Aorta (tissue), 5 donors: Measurements from ENCODE around the gene POLR2C. TPM values are rescaled to one million over a fixed set of nuclear protein-coding genes. Genes with fewer than 3 reads are reported as not detected.
"Not testable (repeated sequence)": the region's sequence is repeated elsewhere in the genome, so short reads cannot be mapped to it uniquely, and the experiment has no call there.

Source experiments
- ATAC-seq: fragments of 200-7000 bp; cut with Tn5 transposase; one replicate; pipeline ENCODE4 v1.9.1; 2022; ENCODE audit warnings: moderate library complexity; ENCODE audit not compliant: low FRiP score
- DNase-seq, 2 donors: peaks; one replicate each; pipeline ENCODE4 v3.0.0-alpha.2; 2020
- H3K27ac ChIP-seq, 2 donors: one replicate each; pipeline ENCODE4 v1.5.1; 2013; ENCODE audit warnings: low read length in 2 of 2, mild to moderate bottlenecking in 2 of 2, moderate library complexity in 2 of 2, control low read depth in 1 of 2, inconsistent platforms in 1 of 2, low read depth in 1 of 2
- H3K27me3 ChIP-seq, 2 donors: one replicate each; pipeline ENCODE4 v1.6.1; 2013; ENCODE audit warnings: control low read depth in 1 of 2, low read length in 1 of 2, mild to moderate bottlenecking in 1 of 2, moderate library complexity in 1 of 2; ENCODE audit not compliant: insufficient read depth in 2 of 2, control insufficient read depth in 1 of 2
- H3K36me3 ChIP-seq, 2 donors: one replicate each; pipeline ENCODE4 v1.6.1; 2013; ENCODE audit warnings: control low read depth in 1 of 2, low read length in 1 of 2, mild to moderate bottlenecking in 1 of 2; ENCODE audit not compliant: insufficient read depth in 2 of 2, control insufficient read depth in 1 of 2
- H3K4me1 ChIP-seq, 2 donors: one replicate each; pipeline ENCODE4 v1.6.1; 2013; ENCODE audit warnings: low read length in 2 of 2, control low read depth in 1 of 2, mild to moderate bottlenecking in 1 of 2, moderate library complexity in 1 of 2; ENCODE audit not compliant: insufficient read depth in 2 of 2, control insufficient read depth in 1 of 2
- H3K4me3 ChIP-seq, 2 donors: one replicate each; pipeline ENCODE4 v1.5.1; 2013; ENCODE audit warnings: low read length in 2 of 2, control low read depth in 1 of 2, mild to moderate bottlenecking in 1 of 2
- H3K9me3 ChIP-seq: one replicate; pipeline ENCODE4 v1.6.1; 2013; ENCODE audit warnings: mild to moderate bottlenecking, low read length; ENCODE audit not compliant: control insufficient read depth
- WGBS, 2 donors: extraction: QIAGEN DNeasy Blood & Tissue Kit; methylation state at CpG; one replicate each; pipeline ENCODE4 v1.1.7; 2013; 5-methylcytosine and 5-hydroxymethylcytosine counted together
- intact Hi-C, 2 donors: fragments of 100-400 bp; cut with DNase I; formaldehyde crosslinking; loops; one replicate each; pipeline versions ENCODE4 v1.14.2 to v1.15.0; 2022
- polyA plus RNA-seq, 2 donors: library from polyadenylated mRNA; stranded (reverse); fragments of 200-250 nt; gene quantifications; one replicate each; pipeline ENCODE4 v1.2.3, GENCODE V29; 2013
- total RNA-seq, 2 donors: library from RNA; stranded (reverse); fragmentation: NEBNext Ultra II Directional; extraction: Animal tissue kit (Norgen Biotek cat#: 25700); gene quantifications; one replicate each; pipeline ENCODE4 v1.2.1, GENCODE V29; 2021
- donor health status: healthy with polysubstance abuse.
- donor health status: Bipolar disorder and iron deficiency.
- donor health status: DM: no; HTN: no; CAD: no.
- donor health status: DM: no; HTN: no; CAD: no.
- donor health status: DM: yes; HTN: yes; CAD: no.

POLR2C gene
- total and polyA plus RNA-seq, 4 donors = 43.8 to 55.3 (median 49.5) TPM

- H3K4me1 ChIP-seq = no peaks in the 10 kb centered on the region
- ATAC-seq (peak; percentile 94), DNase-seq (peak; percentile 89 to 95)
- peak within 1 kb of the TSS; percentile 52 to 95 for H3K4me3 ChIP-seq
- WGBS, 2 donors = 1% methylated on average over 54 to 73 of the region's 73 CpGs
- H3K9me3 ChIP-seq = no peaks in the 10 kb centered on the region
- no peaks in the 10 kb centered on the region for H3K27me3 ChIP-seq
- intact Hi-C loops = loop anchor here in 1 of 2 donors (2.0 kb wide), 2 partner anchors 23 to 39 kb away; partner anchors contain the start of genes CIAPIN1, COQ9 and POLR2C
- H3K36me3 ChIP-seq = no peaks in the 10 kb centered on the region
- peak within 1 kb of the TSS; percentile 2 to 93 for H3K27ac ChIP-seq
These were observed 23.7 kb downstream of the POLR2C start, which contains the start of gene DOK4 for GRCh38 chr16:57485916-57486857. Gene DOK4 (minus strand): TSS chr16:57486493. CDS start chr16:57479507, 6,986 bp downstream.

GRCh38 chr16:57486858-57487834, 24.7 kb downstream of the POLR2C start:
- Histone ChIP-seq H3K9me3 (no peaks in the 10 kb centered on the region), H3K4me3 (peak overlapping the region in 1 of 2 donors; percentile 52), H3K36me3 (no peaks in the 10 kb centered on the region), H3K27me3 (no peaks in the 10 kb centered on the region), H3K4me1 (no peaks in the 10 kb centered on the region), H3K27ac (peak overlapping the region in 1 of 2 donors; percentile 64)
- ATAC-seq (peak; percentile 16), DNase-seq (peak in 1 of 2 donors; percentile 77)
- WGBS, 2 donors = 70 to 71% methylated on average over 8 of the region's 8 CpGs
- intact Hi-C loops = loop anchor here in 1 of 2 donors (2.0 kb wide), 2 partner anchors 24 to 40 kb away; partner anchors contain the start of genes CIAPIN1, COQ9 and POLR2C

DNA sequence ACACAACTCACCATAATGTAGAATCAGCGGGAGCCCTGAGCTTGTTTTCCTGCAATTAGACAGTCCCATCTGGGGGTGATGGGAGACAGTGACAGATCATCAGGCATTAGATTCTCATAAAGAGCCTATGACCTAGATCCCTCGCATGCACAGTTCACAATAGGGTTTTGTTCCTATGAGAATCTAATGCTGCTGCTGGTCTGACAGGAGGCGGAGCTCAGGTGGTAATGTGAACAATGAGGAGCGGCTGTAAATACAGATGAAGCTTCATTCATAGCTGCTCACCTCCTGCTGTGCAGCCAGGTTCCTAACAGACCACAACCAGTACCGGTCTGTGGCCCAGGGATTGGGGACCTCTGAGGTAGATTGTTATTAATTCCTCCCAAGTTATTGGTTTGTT, 26.8 kb downstream of the POLR2C start:
- Histone ChIP-seq H3K27me3 (no peaks in the 10 kb centered on the region), H3K9me3 (no peaks in the 10 kb centered on the region), H3K27ac (no peak overlapping the region), H3K4me1 (no peaks in the 10 kb centered on the region), H3K4me3 (no peak overlapping the region), H3K36me3 (no peaks in the 10 kb centered on the region)
- WGBS, 2 donors = 90 to 98% methylated on average over 5 of the region's 5 CpGs
- ATAC-seq = no peak
- DNase-seq = peak in 1 of 2 donors; percentile 26
- intact Hi-C loops = no loop called here

GRCh38 chr16:57493767-57494166, 31.3 kb downstream of the POLR2C start:
- DNase-seq (no peak), ATAC-seq (no peak)
- no peak overlapping the region for H3K27ac ChIP-seq
- H3K4me1 ChIP-seq = no peaks in the 10 kb centered on the region
- no peaks in the 10 kb centered on the region for H3K9me3 ChIP-seq
- intact Hi-C loops = no loop called here
- WGBS, 2 donors = 94 to 95% methylated on average over 4 of the region's 4 CpGs
- no peak overlapping the region for H3K4me3 ChIP-seq
- H3K27me3 ChIP-seq = no peaks in the 10 kb centered on the region
- no peaks in the 10 kb centered on the region for H3K36me3 ChIP-seq

DNA sequence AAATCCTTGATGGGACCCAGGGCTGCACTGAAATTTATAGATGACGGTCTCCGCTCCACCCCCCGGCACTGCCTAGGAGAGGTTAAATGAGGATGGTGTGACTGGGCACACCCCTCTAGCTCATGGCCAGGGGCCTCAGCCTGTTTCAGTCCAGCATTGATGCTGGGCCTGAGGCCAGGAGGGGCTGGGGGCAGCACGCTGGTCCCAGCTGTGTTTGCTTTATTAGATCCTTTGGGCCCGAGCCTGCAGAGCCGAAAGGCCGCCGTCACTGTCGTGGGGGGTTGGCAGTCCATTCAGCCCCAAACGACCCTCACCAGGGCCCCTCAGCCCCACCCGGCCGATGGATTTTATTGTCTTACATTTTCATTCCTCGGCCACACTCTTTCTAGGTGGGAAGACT, 34.6 kb downstream of the POLR2C start:
- no peak for ATAC-seq
- WGBS, 2 donors = 75 to 84% methylated on average over 13 of the region's 13 CpGs

DNA sequence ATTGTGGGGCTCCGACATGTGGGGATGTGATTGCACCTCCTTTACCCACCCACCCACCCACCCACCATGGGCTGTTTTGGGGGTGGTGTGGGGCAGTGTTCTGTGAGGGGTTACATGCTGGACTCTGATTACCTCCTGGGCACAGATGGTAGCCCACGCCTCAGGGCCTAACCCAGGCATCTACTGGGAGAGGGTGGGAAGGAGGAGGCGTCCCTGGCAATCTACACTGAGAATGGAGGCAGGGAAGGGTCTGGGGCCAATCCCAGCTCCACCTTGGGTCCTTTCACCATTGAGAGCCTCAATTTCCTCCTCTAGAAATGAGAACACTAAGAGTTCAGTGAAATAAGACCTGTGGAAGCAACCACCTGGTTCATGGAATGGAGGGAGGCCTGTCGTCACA, 35.6 kb downstream of the POLR2C start:
- intact Hi-C loops = no loop called here
- ATAC-seq (no peak), DNase-seq (no peak)
- 95 to 96% methylated on average over 4 of the region's 4 CpGs for WGBS, 2 donors
- Histone ChIP-seq H3K36me3 (no peaks in the 10 kb centered on the region), H3K4me1 (no peaks in the 10 kb centered on the region), H3K27me3 (no peaks in the 10 kb centered on the region), H3K4me3 (no peak overlapping the region), H3K27ac (no peak overlapping the region), H3K9me3 (no peaks in the 10 kb centered on the region)

More for the DNA sequence above, 34.6 kb downstream of the POLR2C start:
- Histone ChIP-seq H3K27me3 (no peaks in the 10 kb centered on the region), H3K9me3 (no peaks in the 10 kb centered on the region), H3K4me3 (no peak overlapping the region), H3K36me3 (no peaks in the 10 kb centered on the region), H3K27ac (no peak overlapping the region), H3K4me1 (no peaks in the 10 kb centered on the region)
- intact Hi-C loops = no loop called here
- DNase-seq = no peak

- DNase-seq, H3K4me1 ChIP-seq, H3K27ac ChIP-seq, H3K27me3 ChIP-seq, H3K9me3 ChIP-seq, H3K36me3 ChIP-seq, ATAC-seq, intact Hi-C loops, H3K4me3 ChIP-seq: not testable (repeated sequence)
- WGBS, 2 donors = 91 to 92% methylated on average over 11 of the region's 11 CpGs
These were observed 37.5 kb downstream of the POLR2C start for GRCh38 chr16:57499941-57500340.

DNA sequence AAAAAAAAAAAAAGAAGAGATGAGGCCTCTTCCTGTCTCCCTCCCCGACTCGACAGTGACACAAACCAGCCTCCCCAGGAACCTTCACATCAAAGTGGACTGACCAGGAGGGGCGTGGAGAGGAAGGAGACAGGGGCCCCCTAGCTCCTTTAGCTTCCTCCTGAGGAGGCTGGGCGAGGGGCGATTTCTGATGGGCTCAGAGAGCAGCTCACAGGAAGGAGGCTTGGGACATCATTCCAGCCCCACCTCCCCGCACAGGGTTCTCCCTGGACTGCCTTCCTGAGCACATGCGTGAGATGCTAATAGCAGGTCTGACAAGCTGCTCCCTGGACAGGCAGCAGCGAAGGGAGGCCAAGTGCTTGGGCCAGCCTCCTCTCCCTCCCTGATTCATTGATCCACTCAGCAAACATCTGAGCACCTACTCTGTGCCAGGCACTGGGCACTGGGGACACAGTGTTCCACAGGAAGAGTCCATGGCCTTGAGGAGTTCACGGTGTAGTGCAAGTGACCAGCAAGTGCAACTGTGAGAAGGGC, 38.2 kb downstream of the POLR2C start:
- no peaks in the 10 kb centered on the region for H3K9me3 ChIP-seq
- WGBS, 2 donors = 78 to 80% methylated on average over 9 of the region's 9 CpGs
- no peaks in the 10 kb centered on the region for H3K36me3 ChIP-seq
- intact Hi-C loops = no loop called here
- no peak for ATAC-seq
- H3K27ac ChIP-seq = no peak overlapping the region
- H3K4me1 ChIP-seq = no peaks in the 10 kb centered on the region
- H3K4me3 ChIP-seq = no peak overlapping the region
- DNase-seq = no peak
- H3K27me3 ChIP-seq = no peaks in the 10 kb centered on the region
